ENCODE measurements around the gene PDCD1. TPM values are rescaled to one million over a fixed set of nuclear protein-coding genes. Genes with fewer than 3 reads are reported as not detected.

Gene PDCD1
- total and polyA plus RNA-seq, 7 experiments from 2014 or later, result 0.24 to 9.4 (median 0.85) TPM; not detected in 2

GRCh38 chr2:241874277-241874925, 15.7 kb upstream of the PDCD1 start:
- POLR2A ChIA-PET, result no interaction called here
- DNase-seq (no peak), ATAC-seq (no peak)
- no peaks in the 10 kb centered on the region for H3K27me3 ChIP-seq (ENCODE audit: control insufficient read depth in 2 of 2, insufficient read depth in 2 of 2, low read length in 2 of 2)
- no peak overlapping the region for H3K27ac Mint-ChIP-seq
- no peaks in the 10 kb centered on the region for H3K9me3 Mint-ChIP-seq
- no peaks in the 10 kb centered on the region for H3K36me3 Mint-ChIP-seq
- H3K36me3 ChIP-seq (ENCODE audit: control insufficient read depth in 2 of 3, insufficient read depth in 3 of 3, low read length in 3 of 3), result no peaks in the 10 kb centered on the region
- H3K4me3 Mint-ChIP-seq, result no peak overlapping the region
- intact Hi-C loops (cut with micrococcal nuclease), result no loop called here
- no peaks in the 10 kb centered on the region for H3K27me3 Mint-ChIP-seq
- peaks cover 0 to 36% of the 10 kb centered on the region in 2 donors for H3K4me1 ChIP-seq (ENCODE audit: control insufficient read depth in 2 of 2, insufficient read depth in 2 of 2, low read length in 2 of 2)
- CTCF ChIA-PET, result no interaction called here
- no peaks in the 10 kb centered on the region for H3K9me3 ChIP-seq (ENCODE audit: control insufficient read depth in 2 of 3, low read length in 3 of 3)
- H3K4me1 Mint-ChIP-seq, result peaks cover 0 to 7% (median 3%) of the 10 kb centered on the region in 7 donors
- H3K4me3 ChIP-seq (ENCODE audit: low read length), result no peak overlapping the region
- H3K27ac ChIP-seq (ENCODE audit: low read depth, low read length), result no peak overlapping the region

- no peak overlapping the region for H3K4me3 ChIP-seq (ENCODE audit: low read length)
- ATAC-seq (no peak), DNase-seq (no peak)
- peaks cover 0 to 42% of the 10 kb centered on the region in 2 donors for H3K4me1 ChIP-seq (ENCODE audit: control insufficient read depth in 2 of 2, insufficient read depth in 2 of 2, low read length in 2 of 2)
- H3K4me3 Mint-ChIP-seq, result no peak overlapping the region
- POLR2A ChIA-PET, result no interaction called here
- no peaks in the 10 kb centered on the region for H3K27me3 Mint-ChIP-seq
- no peaks in the 10 kb centered on the region for H3K9me3 Mint-ChIP-seq
- no peaks in the 10 kb centered on the region for H3K36me3 ChIP-seq (ENCODE audit: control insufficient read depth in 2 of 3, insufficient read depth in 3 of 3, low read length in 3 of 3)
- H3K4me1 Mint-ChIP-seq, result peaks cover 0 to 13% (median 5%) of the 10 kb centered on the region in 7 donors
- intact Hi-C loops (cut with micrococcal nuclease), result no loop called here
- no peaks in the 10 kb centered on the region for H3K27me3 ChIP-seq (ENCODE audit: control insufficient read depth in 2 of 2, insufficient read depth in 2 of 2, low read length in 2 of 2)
- no peaks in the 10 kb centered on the region for H3K36me3 Mint-ChIP-seq
- H3K27ac ChIP-seq (ENCODE audit: low read depth, low read length), result no peak overlapping the region
- CTCF ChIA-PET, result no interaction called here
- peak overlapping the region in 1 of 9 donors; percentile 46 for H3K27ac Mint-ChIP-seq
- H3K9me3 ChIP-seq (ENCODE audit: control insufficient read depth in 2 of 3, low read length in 3 of 3), result no peaks in the 10 kb centered on the region
These were observed 15.1 kb upstream of the PDCD1 start for GRCh38 chr2:241873803-241874110.

- H3K4me3 ChIP-seq (ENCODE audit: low read length), result no peak overlapping the region
- Mint-ChIP-seq H3K9me3 (no peaks in the 10 kb centered on the region), H3K4me1 (peaks cover 3 to 18% (median 10%) of the 10 kb centered on the region in 7 donors), H3K36me3 (no peaks in the 10 kb centered on the region), H3K27me3 (peaks cover 0 to 3% (median 0%) of the 10 kb centered on the region in 5 donors), H3K4me3 (no peak overlapping the region), H3K27ac (peak overlapping the region in 1 of 9 donors; percentile 46)
- H3K27ac ChIP-seq (ENCODE audit: low read depth, low read length), result no peak overlapping the region
- intact Hi-C loops (cut with micrococcal nuclease), result no loop called here
- H3K27me3 ChIP-seq (ENCODE audit: control insufficient read depth in 2 of 2, insufficient read depth in 2 of 2, low read length in 2 of 2), result no peaks in the 10 kb centered on the region
- POLR2A ChIA-PET, result no interaction called here
- H3K4me1 ChIP-seq (ENCODE audit: control insufficient read depth in 2 of 2, insufficient read depth in 2 of 2, low read length in 2 of 2), result peaks cover 5 to 47% of the 10 kb centered on the region in 2 donors
- DNase-seq (no peak), ATAC-seq (no peak)
- H3K9me3 ChIP-seq (ENCODE audit: control insufficient read depth in 2 of 3, low read length in 3 of 3), result no peaks in the 10 kb centered on the region
- no peaks in the 10 kb centered on the region for H3K36me3 ChIP-seq (ENCODE audit: control insufficient read depth in 2 of 3, insufficient read depth in 3 of 3, low read length in 3 of 3)
- CTCF ChIA-PET, result no interaction called here
These were observed 14.5 kb upstream of the PDCD1 start for GRCh38 chr2:241873081-241873802.

GRCh38 chr2:241872313-241872642, 13.6 kb upstream of the PDCD1 start:
- Mint-ChIP-seq H3K27me3 (peaks cover 0 to 5% (median 0%) of the 10 kb centered on the region in 5 donors), H3K4me1 (peaks cover 8 to 25% (median 15%) of the 10 kb centered on the region in 7 donors), H3K27ac (no peak overlapping the region), H3K4me3 (no peak overlapping the region), H3K36me3 (no peaks in the 10 kb centered on the region), H3K9me3 (no peaks in the 10 kb centered on the region)
- POLR2A ChIA-PET, result no interaction called here
- no peaks in the 10 kb centered on the region for H3K9me3 ChIP-seq (ENCODE audit: control insufficient read depth in 2 of 3, low read length in 3 of 3)
- intact Hi-C loops (cut with micrococcal nuclease), result no loop called here
- ATAC-seq, result no peak
- H3K27me3 ChIP-seq (ENCODE audit: control insufficient read depth in 2 of 2, insufficient read depth in 2 of 2, low read length in 2 of 2), result no peaks in the 10 kb centered on the region
- H3K4me1 ChIP-seq (ENCODE audit: control insufficient read depth in 2 of 2, insufficient read depth in 2 of 2, low read length in 2 of 2), result peaks cover 14 to 57% of the 10 kb centered on the region in 2 donors
- H3K36me3 ChIP-seq (ENCODE audit: control insufficient read depth in 2 of 3, insufficient read depth in 3 of 3, low read length in 3 of 3), result no peaks in the 10 kb centered on the region
- CTCF ChIA-PET, result no interaction called here
- no peak for DNase-seq
- no peak overlapping the region for H3K4me3 ChIP-seq (ENCODE audit: low read length)
- no peak overlapping the region for H3K27ac ChIP-seq (ENCODE audit: low read depth, low read length)

- peaks cover 16 to 62% of the 10 kb centered on the region in 2 donors for H3K4me1 ChIP-seq (ENCODE audit: control insufficient read depth in 2 of 2, insufficient read depth in 2 of 2, low read length in 2 of 2)
- H3K4me3 ChIP-seq (ENCODE audit: low read length), result no peak overlapping the region
- Mint-ChIP-seq H3K27ac (peak overlapping the region in 2 of 9 donors; percentile 24 to 67), H3K36me3 (no peaks in the 10 kb centered on the region), H3K4me3 (no peak overlapping the region), H3K27me3 (peaks cover 0 to 5% (median 0%) of the 10 kb centered on the region in 5 donors), H3K9me3 (no peaks in the 10 kb centered on the region), H3K4me1 (peaks cover 8 to 26% (median 16%) of the 10 kb centered on the region in 7 donors)
- ATAC-seq (no peak), DNase-seq (no peak)
- no peaks in the 10 kb centered on the region for H3K27me3 ChIP-seq (ENCODE audit: control insufficient read depth in 2 of 2, insufficient read depth in 2 of 2, low read length in 2 of 2)
- H3K9me3 ChIP-seq (ENCODE audit: control insufficient read depth in 2 of 3, low read length in 3 of 3), result no peaks in the 10 kb centered on the region
- H3K36me3 ChIP-seq (ENCODE audit: control insufficient read depth in 2 of 3, insufficient read depth in 3 of 3, low read length in 3 of 3), result no peaks in the 10 kb centered on the region
- CTCF ChIA-PET, result no interaction called here
- no peak overlapping the region for H3K27ac ChIP-seq (ENCODE audit: low read depth, low read length)
- intact Hi-C loops (cut with micrococcal nuclease), result no loop called here
- POLR2A ChIA-PET, result no interaction called here
These were observed 13.0 kb upstream of the PDCD1 start for GRCh38 chr2:241871538-241872312.

GRCh38 chr2:241870611-241871537, 12.2 kb upstream of the PDCD1 start:
- Histone ChIP-seq H3K27me3 (ENCODE audit: control insufficient read depth in 2 of 2, insufficient read depth in 2 of 2, low read length in 2 of 2) (no peaks in the 10 kb centered on the region), H3K4me1 (ENCODE audit: control insufficient read depth in 2 of 2, insufficient read depth in 2 of 2, low read length in 2 of 2) (peaks cover 16 to 67% of the 10 kb centered on the region in 2 donors), H3K9me3 (ENCODE audit: control insufficient read depth in 2 of 3, low read length in 3 of 3) (no peaks in the 10 kb centered on the region), H3K36me3 (ENCODE audit: control insufficient read depth in 2 of 3, insufficient read depth in 3 of 3, low read length in 3 of 3) (no peaks in the 10 kb centered on the region), H3K27ac (ENCODE audit: low read depth, low read length) (no peak overlapping the region), H3K4me3 (ENCODE audit: low read length) (no peak overlapping the region)
- ChIA-PET CTCF (no interaction called here), POLR2A (no interaction called here)
- intact Hi-C loops (cut with micrococcal nuclease), result no loop called here
- Mint-ChIP-seq H3K36me3 (no peaks in the 10 kb centered on the region), H3K27me3 (peaks cover 0 to 5% (median under 1%) of the 10 kb centered on the region in 5 donors), H3K27ac (peak overlapping the region in 2 of 9 donors; percentile 24 to 67), H3K9me3 (no peaks in the 10 kb centered on the region), H3K4me3 (peak overlapping the region in 1 of 10 donors; percentile 11), H3K4me1 (peaks cover 9 to 28% (median 18%) of the 10 kb centered on the region in 7 donors)
- DNase-seq (no peak), ATAC-seq (peak; percentile 45)

All from naive thymus-derived CD4-positive, alpha-beta T cell (primary cell).